Mesothelial cell of epicardium (in vitro differentiated cells): ENCODE results near the gene FRMD4A. TPM values are rescaled to one million over a fixed set of nuclear protein-coding genes. Genes with fewer than 3 reads are reported as not detected.

Experiments used
- DNase-seq, 2 experiments: peaks; one replicate each; pipeline ENCODE4 v3.0.0; 2021; ENCODE audit warnings: low spot score in 2 of 2; ENCODE audit not compliant: unreplicated experiment in 2 of 2
- H3K27ac Mint-ChIP-seq: 2 replicates; pipeline ENCODE4 v1.8.0; 2021; ENCODE audit warnings: mixed read lengths
- H3K27me3 Mint-ChIP-seq: 2 replicates; pipeline ENCODE4 v1.8.0; 2021; ENCODE audit warnings: low read depth, mixed read lengths
- H3K36me3 Mint-ChIP-seq: 2 replicates; pipeline ENCODE4 v1.8.0; 2021; ENCODE audit warnings: mixed read lengths
- H3K4me1 Mint-ChIP-seq: 2 replicates; pipeline ENCODE4 v1.8.0; 2021; ENCODE audit warnings: mixed read lengths
- H3K4me3 Mint-ChIP-seq: 2 replicates; pipeline ENCODE4 v1.8.0; 2021; ENCODE audit warnings: mild to moderate bottlenecking, moderate library complexity, mixed read lengths
- H3K9me3 Mint-ChIP-seq: 2 replicates; pipeline ENCODE4 v1.8.0; 2021; ENCODE audit warnings: mixed read lengths
- total RNA-seq: library from RNA; stranded (reverse); gene quantifications from 3 replicates; pipeline ENCODE4 v1.2.1, GENCODE V29; 2021
- TF ChIP-seq, protein P1 (sequence below): fragments of 200-600 bp; sonication (generic); IDR thresholded peaks from one replicate; pipeline ENCODE4 v1.5.0; 2021; ENCODE audit warnings: antibody characterized with exemption; ENCODE audit not compliant: unreplicated experiment

FRMD4A gene
- total RNA-seq, 1 donor from 2014 or later, result 45.0 TPM

DNA sequence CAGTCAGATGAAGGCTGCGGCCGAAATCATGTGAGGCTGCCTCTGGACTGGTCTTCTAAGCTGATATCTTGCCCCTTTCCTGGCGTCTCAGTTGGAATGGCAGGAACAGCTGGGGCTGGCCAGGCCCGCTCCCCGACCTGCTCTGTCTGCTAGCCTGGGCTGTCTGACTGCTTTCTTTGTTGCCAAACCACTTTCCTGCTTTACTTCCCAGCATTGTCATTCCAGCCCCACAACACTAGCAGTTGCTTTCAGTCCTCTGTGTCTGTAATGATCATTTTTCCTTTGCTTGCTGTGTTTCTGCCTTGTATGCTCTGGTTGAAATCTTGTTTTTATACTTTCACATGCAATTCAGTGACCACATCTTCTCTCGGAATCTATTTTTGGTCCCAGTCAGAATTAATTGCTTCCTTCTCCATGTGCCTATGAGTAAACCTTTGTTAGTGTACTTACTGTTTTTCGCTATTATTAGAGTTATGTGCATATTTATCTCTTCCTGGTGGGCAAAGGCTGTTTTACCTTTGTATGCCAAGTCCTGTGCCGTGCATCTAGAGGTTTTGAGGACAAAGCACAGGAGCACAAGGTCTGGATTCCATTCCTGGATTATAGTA, 722.4 kb downstream of the FRMD4A start:
- TF ChIP-seq, protein P1, sequence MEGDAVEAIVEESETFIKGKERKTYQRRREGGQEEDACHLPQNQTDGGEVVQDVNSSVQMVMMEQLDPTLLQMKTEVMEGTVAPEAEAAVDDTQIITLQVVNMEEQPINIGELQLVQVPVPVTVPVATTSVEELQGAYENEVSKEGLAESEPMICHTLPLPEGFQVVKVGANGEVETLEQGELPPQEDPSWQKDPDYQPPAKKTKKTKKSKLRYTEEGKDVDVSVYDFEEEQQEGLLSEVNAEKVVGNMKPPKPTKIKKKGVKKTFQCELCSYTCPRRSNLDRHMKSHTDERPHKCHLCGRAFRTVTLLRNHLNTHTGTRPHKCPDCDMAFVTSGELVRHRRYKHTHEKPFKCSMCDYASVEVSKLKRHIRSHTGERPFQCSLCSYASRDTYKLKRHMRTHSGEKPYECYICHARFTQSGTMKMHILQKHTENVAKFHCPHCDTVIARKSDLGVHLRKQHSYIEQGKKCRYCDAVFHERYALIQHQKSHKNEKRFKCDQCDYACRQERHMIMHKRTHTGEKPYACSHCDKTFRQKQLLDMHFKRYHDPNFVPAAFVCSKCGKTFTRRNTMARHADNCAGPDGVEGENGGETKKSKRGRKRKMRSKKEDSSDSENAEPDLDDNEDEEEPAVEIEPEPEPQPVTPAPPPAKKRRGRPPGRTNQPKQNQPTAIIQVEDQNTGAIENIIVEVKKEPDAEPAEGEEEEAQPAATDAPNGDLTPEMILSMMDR, result no peak
- peak in 1 of 2 experiments; percentile 42 for DNase-seq
- Mint-ChIP-seq H3K4me3 (no peak overlapping the region), H3K4me1 (peaks cover 12% of the 10 kb centered on the region), H3K27ac (peak overlapping the region; percentile 92), H3K27me3 (no peaks in the 10 kb centered on the region), H3K36me3 (peaks cover 19% of the 10 kb centered on the region), H3K9me3 (no peaks in the 10 kb centered on the region)

DNA sequence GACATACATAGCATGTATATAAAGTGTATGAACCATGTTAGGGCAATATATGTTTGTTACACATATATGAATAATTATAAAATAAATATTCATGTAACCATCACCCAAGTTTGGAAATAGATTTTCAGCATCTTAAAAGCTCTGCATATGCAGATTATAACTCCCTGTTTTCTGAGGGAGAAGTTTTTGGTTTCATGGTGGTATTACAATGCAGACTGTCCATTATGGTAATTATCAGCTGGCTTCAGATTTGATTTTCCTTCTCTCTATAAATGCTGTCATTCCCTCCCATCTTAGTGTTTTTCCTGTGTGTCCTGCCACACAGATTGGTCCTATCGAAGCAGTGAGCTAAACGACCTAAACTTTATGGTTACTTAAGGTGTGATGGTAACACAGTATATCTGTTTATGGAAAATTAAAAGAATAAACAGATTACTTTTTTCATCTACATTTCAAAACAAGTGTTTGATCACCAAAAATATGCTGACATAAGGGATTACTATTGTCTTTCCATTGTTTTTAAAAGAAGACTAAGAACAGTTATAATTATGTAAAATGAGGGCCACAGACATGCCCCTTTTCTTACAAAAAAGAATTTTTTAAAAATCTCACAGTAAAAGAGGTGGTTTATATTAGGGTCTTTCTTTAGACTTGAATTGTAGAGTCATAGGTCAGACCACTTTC, 726.2 kb downstream of the FRMD4A start:
- Mint-ChIP-seq H3K27ac (no peak overlapping the region), H3K27me3 (no peaks in the 10 kb centered on the region), H3K4me3 (no peak overlapping the region), H3K9me3 (no peaks in the 10 kb centered on the region), H3K36me3 (peaks cover 14% of the 10 kb centered on the region), H3K4me1 (peaks cover 12% of the 10 kb centered on the region)
- DNase-seq, result no peak
- TF ChIP-seq, protein P1, result no peak

DNA sequence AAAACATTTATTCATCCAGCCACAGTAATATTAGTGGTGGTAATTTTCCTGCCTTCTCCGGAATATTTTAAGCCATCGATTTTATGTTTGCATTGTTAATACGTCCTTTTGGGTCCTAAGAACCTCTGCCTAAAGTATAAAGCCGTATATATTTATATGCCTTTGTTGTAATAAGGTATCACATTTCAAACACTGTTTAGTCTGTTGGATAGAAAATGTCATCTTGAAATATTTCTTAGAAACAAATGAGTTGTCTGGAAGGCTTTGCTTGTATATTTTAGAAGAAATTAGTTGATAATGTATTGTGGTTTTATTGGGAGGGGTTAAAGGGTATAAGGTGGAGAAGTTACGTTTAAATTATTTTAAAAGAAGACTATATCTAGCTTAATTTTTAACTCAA, 732.8 kb downstream of the FRMD4A start:
- Mint-ChIP-seq H3K27ac (peak overlapping the region; percentile 58), H3K9me3 (no peaks in the 10 kb centered on the region), H3K36me3 (peaks cover 4% of the 10 kb centered on the region), H3K4me3 (no peak overlapping the region), H3K27me3 (no peaks in the 10 kb centered on the region), H3K4me1 (peaks cover 7% of the 10 kb centered on the region)
- DNase-seq, result no peak
- TF ChIP-seq, protein P1, result no peak

DNA sequence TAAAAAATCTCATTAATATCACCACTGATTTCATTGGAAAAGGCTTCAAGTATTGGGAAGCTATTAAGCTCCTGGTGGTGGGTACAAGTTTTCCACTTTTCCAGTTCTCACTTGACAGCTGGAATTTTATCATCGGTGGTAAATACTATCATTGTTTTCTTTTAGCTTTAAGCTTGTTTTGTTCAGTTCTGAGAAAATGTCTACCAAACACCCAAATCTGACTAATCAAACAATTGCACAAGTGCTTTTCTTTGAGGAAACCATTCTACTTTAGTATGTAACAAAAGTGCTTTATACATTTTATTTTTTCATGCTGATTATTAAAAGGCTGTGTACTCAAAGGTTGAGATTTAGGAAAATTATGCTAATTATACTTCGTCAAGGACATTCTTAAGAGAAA, 736.1 kb downstream of the FRMD4A start:
- H3K36me3 Mint-ChIP-seq, result peaks cover under 1% of the 10 kb centered on the region
- DNase-seq, result no peak
- H3K9me3 Mint-ChIP-seq, result no peaks in the 10 kb centered on the region
- H3K4me1 Mint-ChIP-seq, result peaks cover 7% of the 10 kb centered on the region
- no peak overlapping the region for H3K27ac Mint-ChIP-seq
- TF ChIP-seq, protein P1, result no peak
- H3K27me3 Mint-ChIP-seq, result no peaks in the 10 kb centered on the region
- no peak overlapping the region for H3K4me3 Mint-ChIP-seq
